Activated naive CD4-positive, alpha-beta T cell (primary cell): ENCODE measurements around the gene KIF13A.
"Not testable (repeated sequence)": the region's sequence is repeated elsewhere in the genome, so short reads cannot be mapped to it uniquely, and the experiment has no call there.

Experiments used
- DNase-seq, 4 experiments: peaks; one replicate each; lab custom pipeline; 2025; lab: John Stamatoyannopoulos, UW

KIF13A gene

DNA sequence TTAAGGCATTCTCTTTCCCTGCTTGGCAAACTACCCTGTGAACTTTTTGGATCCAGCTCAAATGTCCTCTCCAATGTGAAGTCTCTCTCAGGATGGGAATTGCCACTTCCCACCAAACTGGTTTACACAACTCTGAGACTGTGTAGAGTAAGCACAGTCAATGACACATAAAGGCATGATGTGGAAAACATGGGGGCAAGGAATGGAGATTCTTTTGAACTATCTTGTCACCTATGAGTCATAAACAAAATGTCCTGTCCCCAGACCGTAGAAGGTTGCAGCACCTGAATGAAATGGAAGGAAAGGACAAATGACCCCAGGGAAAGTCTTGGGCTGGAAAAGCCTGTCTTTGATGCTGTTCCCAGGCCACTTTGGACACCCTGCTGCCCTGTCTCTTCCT, 11.0 kb upstream of the KIF13A start:
- no peak for DNase-seq

DNA sequence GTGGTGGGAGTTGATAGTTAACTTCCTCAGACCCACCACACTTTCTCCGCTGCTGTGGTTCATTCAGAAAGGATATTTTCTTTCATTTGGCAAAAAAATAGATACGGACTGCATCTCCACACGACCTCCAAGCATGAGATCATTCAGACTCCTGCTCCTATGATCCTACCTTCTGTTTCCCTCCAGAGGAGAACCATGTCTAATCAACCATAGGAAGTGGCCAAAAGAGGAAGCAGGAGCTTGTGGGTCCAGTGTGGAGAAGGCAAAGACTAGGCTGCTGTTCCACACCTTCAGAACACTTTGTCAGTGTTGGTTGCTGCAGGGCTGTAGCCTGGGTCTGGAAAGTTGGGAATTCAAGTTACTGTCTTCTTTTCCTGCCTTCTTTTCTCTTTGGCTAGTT, 10.6 kb upstream of the KIF13A start:
- DNase-seq: no peak

DNA sequence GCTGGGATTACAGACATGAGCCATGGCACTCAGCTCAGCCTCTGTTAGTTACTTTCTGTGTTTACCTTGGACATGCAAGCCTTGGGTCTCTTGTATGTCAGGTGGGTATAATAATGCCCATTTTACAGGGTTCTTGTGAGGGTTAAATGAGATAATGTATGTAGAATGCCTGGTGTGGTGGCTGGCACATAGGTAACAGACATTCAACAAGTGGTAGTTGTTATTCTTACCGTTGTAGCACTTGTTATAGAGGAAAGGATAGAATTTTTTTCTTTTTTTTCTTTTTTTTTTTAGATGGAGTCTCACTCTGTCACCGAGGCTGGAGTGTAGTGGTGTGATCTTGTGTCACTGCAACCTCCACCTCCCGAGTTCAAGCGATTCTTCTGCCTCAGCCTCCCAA, 8.0 kb upstream of the KIF13A start:
- no peak for DNase-seq

DNA sequence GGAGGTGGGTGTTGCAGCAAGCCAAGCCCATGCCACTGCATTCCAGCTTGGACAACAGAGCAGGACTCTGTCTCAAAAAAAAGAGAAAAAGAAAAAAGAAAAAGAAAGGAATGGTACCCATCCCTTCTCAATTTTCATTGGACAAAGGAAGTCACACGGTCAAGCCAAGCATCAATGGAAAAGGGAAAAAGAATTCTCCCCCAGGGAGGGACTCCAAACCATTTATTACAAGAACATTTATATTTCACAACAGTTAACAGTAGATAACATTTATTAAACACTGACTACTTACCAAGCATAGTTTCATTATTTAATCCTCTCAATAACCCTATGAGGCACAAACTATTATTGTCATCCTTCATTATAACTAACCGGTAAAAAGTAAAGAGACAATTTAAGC, 6.6 kb upstream of the KIF13A start:
- no peak for DNase-seq

DNA sequence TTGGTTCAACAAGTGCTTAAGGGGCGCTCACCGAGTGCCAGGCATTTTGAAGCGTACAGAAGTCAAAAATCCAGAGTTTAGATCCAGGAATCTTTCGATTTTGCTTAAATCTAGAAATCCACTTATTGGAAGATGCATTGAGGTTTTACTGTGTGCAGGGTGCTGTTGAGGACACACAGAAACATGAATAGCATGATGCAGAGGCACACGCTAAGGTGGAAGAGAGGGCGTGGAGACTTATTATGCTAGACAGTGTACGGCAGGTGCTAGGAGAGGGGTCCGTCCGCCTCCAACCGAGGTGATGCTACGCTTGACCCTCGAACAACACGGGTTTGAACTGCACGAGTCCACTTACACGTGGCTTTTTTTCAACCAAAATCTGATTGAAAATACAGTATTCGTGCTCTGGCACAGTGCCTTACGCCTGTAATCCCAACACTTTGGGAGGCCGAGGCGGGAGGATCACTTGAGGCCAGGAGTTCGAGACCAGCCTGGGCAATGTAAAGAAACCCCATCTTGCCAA, 1.0 kb upstream of the KIF13A start:
- DNase-seq: no peak

DNA sequence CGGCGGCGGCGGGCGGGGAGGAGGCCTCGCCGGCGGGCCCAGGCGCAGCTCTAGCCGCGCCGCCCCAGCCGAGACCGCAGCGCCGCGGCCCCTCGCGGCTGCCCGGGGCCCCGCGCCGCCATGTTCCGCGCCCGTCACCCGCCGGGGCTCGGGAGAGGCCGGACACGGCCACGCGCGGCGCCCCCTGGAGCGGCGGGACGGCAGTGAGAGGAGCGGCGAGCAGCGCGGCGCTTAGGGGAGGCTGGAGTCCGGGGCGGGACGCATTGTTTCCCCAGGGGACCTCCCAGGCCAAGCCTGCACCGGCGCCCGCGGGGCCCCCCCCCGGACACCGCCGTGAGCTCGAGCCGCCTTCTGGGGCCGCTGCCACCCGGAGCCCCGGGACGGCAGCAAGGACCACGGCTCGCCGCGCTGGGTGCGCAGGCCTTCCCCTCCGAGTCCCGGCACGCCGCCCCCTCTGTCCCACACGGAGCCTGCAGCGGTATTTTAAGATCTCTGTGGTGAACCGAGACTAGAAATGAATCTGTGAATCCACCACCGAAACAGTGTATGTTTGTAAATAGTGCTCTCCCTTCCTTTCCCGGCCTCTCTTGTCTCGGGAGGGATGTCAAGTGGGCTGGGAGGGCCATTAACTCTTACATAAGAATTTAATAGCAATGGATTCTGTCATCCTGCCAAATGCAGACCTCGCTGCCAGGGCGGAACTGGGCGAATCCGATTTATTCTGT, 424 bp upstream of the KIF13A start:
- peak in 1 of 4 experiments; percentile 10 for DNase-seq

DNA sequence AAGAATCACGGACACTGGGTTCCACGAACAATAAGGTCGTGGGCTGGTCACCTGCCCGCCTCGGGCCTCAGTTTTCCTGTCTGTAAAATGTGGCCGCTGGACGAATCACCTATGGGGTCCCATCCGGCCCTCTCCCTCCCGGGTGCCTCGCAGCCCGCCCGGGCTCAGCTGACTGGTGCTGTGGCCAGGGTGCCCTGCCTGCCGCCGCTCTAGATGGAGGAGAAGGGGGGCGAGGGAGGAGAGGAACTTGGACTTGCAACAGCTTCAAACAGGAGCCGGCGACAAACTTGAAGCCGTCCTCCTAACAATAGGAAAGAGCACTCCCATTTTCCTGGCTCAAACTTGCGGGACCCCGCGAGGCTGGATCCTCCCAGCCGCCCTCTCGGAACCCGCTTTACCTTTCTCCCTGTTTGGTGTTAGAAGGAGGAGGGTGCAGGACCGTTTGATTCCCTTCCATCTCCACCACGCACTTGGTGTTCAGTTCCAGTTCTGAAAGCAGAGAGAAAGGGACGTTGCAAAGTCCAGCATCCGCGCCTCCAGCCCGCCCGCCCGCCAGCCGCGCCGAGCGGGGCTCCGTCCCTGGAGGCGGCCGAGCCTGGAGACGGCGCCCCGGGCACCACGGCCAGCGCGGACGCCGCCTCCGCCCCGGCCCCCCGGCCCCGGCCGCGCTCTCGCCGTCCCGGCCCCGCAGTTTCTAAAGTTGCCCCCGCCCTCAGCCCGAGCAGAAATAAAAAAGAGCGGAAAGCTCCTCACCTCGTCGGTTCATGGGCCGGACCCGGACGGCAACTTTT, 584 bp downstream of the KIF13A start:
- no peak for DNase-seq

DNA sequence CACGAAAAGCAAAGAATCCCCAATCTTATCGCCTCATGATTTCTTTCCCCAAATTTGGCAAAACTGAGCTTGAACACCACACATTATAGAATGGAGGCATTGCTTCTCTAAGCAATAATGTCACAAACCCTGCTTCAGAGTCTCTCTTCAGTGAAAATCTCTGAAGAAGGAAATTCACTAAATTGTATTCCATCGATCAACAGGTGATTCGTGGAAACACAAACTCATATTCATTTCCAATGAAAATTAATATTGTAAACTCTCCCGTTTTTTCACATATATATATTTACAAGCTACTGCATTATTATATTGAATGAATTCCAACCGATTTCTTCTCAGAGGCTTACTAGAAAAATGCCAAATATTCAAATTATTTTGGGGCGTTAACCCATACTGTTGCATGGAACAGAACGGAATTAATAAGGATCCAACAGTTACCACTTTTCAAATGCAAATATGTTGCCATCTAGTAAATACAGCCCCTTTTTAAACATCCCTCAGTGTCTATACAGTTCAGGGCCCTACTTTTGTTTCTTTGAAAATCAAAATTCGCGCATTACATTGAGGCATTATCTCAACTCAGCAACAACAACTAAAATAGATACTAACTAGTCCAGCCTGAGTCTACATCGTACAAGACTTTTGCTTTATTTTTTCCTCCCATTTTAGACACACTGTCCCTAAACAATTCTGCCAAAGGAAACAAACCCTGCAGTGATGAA, 1.3 kb downstream of the KIF13A start:
- no peak for DNase-seq

DNA sequence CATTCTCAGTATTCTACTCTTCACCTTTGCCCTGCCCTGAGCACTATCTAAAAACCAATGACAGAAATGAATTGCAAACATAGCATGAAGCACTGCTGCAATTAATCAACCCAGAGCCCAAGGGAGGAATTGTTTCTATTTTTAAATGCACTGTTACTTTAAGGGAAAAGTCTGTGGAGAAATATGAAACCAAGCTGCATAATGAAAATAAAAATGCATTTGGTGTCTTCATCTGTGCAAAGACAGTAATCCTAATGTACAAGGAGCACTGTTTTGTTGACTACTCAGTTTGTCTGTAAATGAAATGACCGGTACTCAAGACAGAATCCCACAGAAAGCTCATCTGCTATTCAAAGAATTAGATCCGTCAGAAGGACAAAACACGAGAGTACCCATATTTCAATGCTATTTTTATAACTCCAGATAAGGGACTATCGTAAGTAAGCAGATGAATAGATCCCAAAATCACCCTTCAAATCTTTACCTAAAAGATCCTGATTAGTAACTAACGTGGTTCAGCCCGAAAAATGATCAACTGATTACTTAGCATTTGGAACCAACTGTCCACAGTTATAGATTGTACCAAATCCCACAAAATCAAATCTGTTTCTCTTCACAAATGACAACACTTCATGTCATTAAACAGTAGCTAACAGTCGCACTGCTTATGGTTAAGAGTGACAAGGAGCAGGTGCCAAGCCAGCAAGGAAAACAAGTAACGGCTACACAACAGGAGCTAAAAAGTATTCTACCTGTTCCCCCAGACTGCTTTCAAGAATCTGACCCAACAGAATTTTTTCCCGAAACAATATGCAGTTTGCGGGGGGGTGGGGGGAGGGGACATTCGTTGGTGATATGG, 2.4 kb downstream of the KIF13A start:
- no peak for DNase-seq

DNA sequence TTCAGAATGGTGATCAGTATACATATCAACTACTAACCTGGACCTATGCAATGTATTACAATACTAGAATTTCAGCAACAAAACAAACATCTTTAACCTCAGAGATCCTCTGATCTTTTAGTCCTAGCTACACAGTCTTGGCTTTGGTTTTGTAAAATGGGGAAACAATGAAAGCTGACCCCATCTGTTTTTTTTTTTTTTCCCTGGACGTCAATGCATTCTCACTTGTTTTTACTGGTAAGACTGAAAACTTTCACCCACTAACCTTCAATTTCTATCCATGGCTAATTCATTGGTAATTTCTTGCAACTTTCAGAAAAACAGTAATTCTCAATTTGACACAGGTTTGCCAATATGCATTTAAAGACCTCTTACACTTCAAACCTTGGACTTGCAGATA, 3.0 kb downstream of the KIF13A start:
- DNase-seq: no peak

DNA sequence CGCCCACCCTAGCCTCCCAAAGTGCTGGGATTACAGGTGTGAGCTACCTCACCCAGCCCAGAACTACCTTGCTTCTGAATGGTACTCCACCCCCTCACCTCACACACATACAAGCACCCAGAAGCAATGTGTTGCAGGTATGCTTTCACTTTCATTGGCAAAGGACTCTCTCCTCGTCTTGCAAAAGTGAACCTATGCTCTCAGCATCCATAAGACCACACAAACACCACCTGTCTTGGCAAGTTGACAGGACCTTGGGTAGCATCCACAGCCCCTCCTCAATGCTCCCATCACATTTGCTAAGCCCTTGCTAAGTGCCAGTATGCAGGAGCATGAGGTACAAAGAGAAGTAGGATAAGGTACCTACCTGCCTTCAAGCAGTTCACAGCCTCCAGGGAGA, 3.7 kb downstream of the KIF13A start:
- no peak for DNase-seq

DNA sequence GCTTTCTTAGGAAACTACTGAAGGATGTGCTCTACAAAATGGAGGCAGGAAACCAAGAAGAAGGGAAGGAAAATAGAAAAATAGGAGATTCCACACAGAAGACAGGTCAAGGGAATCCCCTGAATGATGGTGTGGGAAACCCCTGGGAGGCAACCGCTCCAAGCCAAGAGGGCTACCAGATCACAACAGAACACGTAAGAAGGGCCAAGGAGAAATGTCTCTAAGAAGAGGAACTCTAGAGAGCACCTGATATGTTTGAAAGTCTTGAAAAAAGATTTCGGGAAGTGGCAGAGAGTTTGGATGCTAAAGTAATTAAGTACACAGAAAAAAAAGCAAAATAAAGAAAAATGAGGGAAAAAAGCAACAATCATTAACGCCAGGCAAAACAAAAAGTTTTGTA, 7.1 kb downstream of the KIF13A start:
- no peak for DNase-seq

DNA sequence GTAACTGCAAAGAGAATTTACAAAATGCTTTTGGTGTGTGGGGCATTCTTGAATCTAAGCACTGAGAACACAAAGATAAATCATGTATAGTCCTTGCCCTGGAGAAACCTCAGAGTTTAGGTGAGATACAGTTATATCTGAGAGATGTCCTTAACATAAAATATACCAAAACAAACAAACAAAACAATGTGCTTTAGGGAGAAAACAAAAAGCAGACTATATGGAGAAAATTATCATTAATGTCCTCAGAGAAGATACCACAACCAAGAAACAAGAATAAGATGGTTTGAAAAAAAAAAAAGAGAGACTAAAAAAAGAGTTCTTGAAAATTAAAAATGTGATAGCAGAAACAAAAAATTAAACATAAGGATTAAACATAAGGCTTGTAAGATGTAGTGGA, 8.0 kb downstream of the KIF13A start:
- no peak for DNase-seq

DNA sequence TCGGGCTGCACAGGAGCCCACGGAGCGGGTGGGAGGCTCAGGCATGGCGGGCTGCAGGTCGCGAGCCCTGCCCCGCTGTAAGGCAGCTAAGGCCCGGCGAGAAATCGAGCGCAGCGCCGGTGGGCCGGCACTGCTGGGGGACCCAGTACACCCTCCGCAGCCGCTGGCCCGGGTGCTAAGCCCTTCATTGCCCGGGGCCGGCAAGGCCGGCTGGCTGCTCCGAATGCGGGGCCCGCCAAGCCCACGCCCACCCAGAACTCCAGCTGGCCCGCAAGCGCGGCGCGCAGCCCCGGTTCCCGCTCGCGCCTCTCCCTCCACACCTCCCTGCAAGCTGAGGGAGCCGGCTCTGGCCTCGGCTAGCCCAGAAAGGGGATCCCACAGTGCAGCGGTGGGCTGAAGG, 11.2 kb downstream of the KIF13A start:
- DNase-seq: not testable (repeated sequence)

DNA sequence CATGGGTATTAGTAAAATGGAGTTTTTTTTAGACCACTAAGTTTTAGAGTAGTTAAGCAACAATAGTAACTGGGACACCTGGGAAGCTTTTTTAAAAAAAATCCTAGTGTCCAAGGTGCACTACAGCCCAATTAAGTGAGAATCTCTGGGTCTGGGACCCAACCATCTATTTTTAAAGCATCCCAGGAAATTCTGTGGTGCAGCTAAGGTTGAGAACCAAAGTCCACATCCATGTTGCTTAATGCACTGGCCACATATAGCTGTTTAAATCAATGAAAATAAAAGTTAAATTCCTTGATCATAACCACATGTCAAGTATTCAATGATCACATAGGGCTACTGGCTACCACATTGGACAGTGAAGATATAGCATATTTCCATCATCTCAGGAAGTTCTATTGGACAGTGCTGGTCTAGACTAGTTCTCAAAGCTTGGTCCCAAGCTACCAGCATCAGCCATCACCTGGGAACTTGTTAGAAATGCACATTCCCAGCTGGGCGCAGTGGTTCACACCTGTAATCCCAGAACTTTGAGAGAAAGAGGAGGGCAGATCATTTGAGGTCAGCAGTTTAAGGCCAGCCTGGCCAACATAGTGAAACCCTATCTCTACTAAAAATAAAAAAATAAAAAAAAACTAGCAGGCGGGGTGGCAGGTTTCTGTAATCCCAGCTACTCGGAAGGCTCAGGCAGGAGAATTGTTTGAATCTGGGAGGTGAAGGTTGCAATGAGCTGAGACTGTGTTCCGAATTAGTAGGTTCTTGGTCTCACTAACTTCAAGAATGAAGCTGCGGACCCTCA, 12.7 kb downstream of the KIF13A start:
- DNase-seq: no peak

DNA sequence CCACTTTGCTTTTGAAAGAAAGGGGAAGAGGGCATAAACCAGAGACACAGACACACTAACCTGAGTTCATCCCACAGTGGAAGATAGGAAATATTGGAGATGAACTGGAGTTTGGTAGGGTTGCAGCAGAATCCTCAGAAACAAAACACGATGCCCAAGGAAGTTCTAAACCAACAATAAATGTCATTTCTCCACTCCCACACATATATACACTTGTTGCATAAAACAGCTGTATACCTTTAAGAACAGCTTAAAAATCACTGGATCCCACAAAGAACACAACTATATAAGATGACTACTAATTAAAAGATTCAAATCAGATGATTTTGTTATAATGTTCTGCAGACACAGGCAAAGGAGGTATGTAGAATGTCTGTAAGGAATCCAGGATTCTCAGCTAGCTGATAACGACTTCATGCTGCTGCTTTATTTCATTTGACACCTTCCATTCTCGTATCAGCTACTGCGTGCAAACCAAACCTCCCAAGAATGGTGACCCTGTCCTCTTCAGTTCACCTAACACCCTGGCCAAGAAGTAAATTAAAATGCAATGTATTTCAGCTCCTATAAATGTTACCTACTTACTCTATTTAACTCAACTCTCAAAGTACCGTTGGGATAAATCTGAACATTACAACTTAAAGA, 14.3 kb downstream of the KIF13A start:
- DNase-seq: no peak

DNA sequence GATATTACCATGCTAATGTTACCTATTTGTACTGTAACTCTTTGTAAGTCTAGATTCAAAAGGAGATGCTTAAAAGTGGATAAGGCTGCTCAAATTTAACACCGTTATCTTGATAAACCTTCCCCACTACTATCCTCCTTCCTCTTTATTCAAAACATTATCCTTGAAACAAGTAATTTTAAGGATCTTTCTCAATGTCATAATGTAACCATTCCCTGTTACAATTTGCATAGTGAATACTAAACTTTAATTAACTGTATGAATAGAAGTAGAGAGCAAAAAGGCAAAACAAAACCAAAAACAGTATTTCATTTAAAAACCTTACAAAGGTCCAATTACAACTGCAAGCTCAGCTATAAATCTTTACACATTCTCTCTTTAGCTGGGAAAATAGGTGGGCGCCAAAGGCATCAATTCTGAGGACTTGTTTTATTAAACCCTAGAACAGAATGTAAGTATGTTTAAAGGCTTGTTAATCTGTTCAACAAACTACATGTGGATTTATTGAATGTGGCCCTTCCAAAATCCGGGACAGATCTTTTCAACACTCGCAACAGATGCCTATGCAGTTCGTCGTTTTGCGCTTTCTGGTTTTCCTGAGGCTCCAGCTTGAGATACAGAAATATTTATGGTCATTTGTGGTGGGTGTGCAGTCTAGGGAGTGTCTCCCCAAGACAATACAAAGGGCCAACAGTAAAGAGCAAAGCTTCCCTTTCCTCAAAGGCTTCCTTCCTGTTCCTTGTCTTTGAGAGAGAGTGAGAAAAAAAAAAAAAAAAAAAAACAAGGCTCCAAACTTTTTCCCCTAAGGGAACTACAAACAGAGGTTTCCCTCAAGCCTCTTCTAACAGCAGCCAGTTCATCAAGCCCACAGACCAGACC, 15.1 kb downstream of the KIF13A start:
- no peak for DNase-seq

DNA sequence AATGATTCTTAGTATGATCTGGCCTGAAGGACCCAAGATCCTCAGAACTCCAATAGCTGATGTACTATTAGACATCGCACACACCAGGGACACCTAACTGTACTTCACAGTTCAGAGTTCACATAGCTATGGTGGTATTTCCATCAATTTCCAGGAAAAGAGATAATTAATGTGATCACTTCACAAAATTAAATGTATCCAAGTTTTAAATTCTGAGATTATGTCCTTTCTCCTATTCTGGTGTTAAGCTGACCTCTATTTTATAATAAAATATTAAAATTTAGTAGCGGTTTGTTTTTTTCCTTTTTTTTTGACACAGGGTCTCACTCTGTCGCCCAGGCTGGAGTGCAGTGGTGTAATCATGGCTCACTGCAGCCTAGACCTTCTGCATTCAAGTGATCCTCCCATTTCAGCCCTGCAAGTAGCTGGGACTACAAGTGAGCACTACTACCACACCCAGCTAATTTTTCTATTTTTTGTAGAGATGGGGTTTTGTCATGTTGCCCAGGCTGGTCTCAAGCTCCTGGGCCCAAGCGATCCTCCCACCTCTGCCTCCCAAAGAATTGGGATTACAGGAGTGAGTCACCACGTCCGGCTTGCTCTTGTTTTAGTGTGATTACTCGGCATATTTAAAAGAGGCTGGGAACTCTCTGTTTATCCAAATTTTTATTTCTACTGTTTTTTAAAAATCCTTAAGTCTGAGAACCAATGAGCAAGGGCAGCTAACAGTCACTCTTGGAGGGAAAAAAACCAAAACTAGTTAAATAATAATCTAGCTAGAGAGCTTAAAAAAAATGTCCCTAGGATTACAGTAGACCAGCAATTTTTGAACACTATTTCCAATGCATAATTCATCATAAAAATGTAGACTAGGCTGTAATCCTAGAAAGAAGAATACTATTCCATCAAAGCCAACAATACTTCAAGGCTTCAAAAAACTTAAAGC, 16.0 kb downstream of the KIF13A start:
- no peak for DNase-seq
